HepG2 (cell line): ENCODE measurements around the gene RREB1. TPM values are rescaled to one million over a fixed set of nuclear protein-coding genes. Genes with fewer than 3 reads are reported as not detected.

ENCODE experiments used
- ATAC-seq: fragments of 200-7000 bp; cut with Tn5 transposase; 3 replicates; pipeline ENCODE4 v1.9.1; 2020; ENCODE audit warnings: mild to moderate bottlenecking, moderate library complexity
- BruUV-seq: library from RNA; stranded (reverse); fragments of 400-500 nt; replicated peaks from 2 replicates; lab custom pipeline; 2021; lab: Mats Ljungman, UMichigan
- CTCF ChIA-PET: fragments of 300-600 bp; formaldehyde crosslinking; extraction: SDS; loops from one replicate; lab custom pipeline; 2021; ENCODE audit warnings: low total read pairs, inconsistent platforms, low intra/inter-chr PET ratio; lab: Yijun Ruan, JAX
- POLR2A ChIA-PET: fragments of 350-600 bp; sonication (Branson Sonifier 250); formaldehyde crosslinking; loops from one replicate; lab custom pipeline; 2020; ENCODE audit warnings: antibody characterized with exemption, inconsistent platforms; lab: Yijun Ruan, JAX
- DNase-seq: peaks from one replicate; pipeline ENCODE4 v3.0.0-alpha.2; 2015; ENCODE audit warnings: low spot score
- FAIRE-seq: peaks from 3 replicates; lab custom pipeline; 2011; peaks lifted over from hg19 to GRCh38; lab: Jason Lieb, UNC
- H2AFZ ChIP-seq: one replicate; pipeline ENCODE4 v1.6.1; 2011; ENCODE audit warnings: low read length, inconsistent platforms
- H3K27ac ChIP-seq: fragments of 300-600 bp; 3 replicates; pipeline ENCODE4 v1.8.0; 2011; ENCODE audit warnings: mixed run types, mild to moderate bottlenecking, mixed read lengths, low read length, inconsistent platforms; ENCODE audit not compliant: insufficient read depth; ENCODE audit errors: extremely low read length
- H3K27me3 ChIP-seq, 2 experiments: fragments of 200-600 bp in 1 of 2; 2 replicates in 1 of 2; 3 replicates in 1 of 2; pipeline versions ENCODE4 v1.6.0 to v1.8.0; 2011; ENCODE audit warnings: low read length in 2 of 2, mild to moderate bottlenecking in 2 of 2, moderate library complexity in 2 of 2, inconsistent platforms in 1 of 2; ENCODE audit not compliant: insufficient read depth in 2 of 2, control insufficient read depth in 1 of 2
- H3K36me3 ChIP-seq, 2 experiments: fragments of 200-600 bp in 1 of 2; replicated peaks in 1 of 2; 2 replicates in 1 of 2; 3 replicates in 1 of 2; pipeline versions ENCODE4 v1.5.1 to v1.8.0; 2011; ENCODE audit warnings: low read length in 2 of 2, inconsistent platforms in 1 of 2; ENCODE audit not compliant: insufficient read depth in 2 of 2, control insufficient read depth in 1 of 2
- H3K4me1 ChIP-seq: 2 replicates; pipeline ENCODE4 v1.5.1; 2012; ENCODE audit warnings: low read length, inconsistent platforms; ENCODE audit not compliant: insufficient read depth
- H3K4me2 ChIP-seq: 2 replicates; pipeline ENCODE4 v1.6.0; 2011; ENCODE audit warnings: low read depth, low read length, inconsistent platforms
- H3K4me3 ChIP-seq, 3 experiments: fragments of 200-600 bp in 1 of 3; sonication (generic), shearing (Covaris generic) in 1 of 3; replicated peaks in 1 of 3; 2 replicates each; pipeline ENCODE4 v1.5.1; 2011 to 2016; ENCODE audit warnings: low read length in 3 of 3, inconsistent platforms in 2 of 3, low read depth in 2 of 3, mild to moderate bottlenecking in 2 of 3, control low read depth in 1 of 3, mixed read lengths in 1 of 3; ENCODE audit not compliant: insufficient read depth in 1 of 3
- H3K79me2 ChIP-seq: one replicate; pipeline ENCODE4 v1.6.1; 2011; ENCODE audit warnings: low read length, inconsistent platforms; ENCODE audit not compliant: insufficient read depth
- H3K9ac ChIP-seq: 2 replicates; pipeline ENCODE4 v1.6.0; 2011; ENCODE audit warnings: mild to moderate bottlenecking, low read depth, low read length, inconsistent platforms; ENCODE audit not compliant: insufficient read depth
- H3K9me3 ChIP-seq: 2 replicates; pipeline ENCODE4 v1.5.1; 2012; ENCODE audit warnings: mild to moderate bottlenecking, low read length
- H4K20me1 ChIP-seq: 2 replicates; pipeline ENCODE4 v1.6.0; 2011; ENCODE audit warnings: inconsistent platforms, mild to moderate bottlenecking, low read length, moderate library complexity; ENCODE audit not compliant: insufficient read depth
- KLF13 ChIP-seq: sonication (generic); formaldehyde crosslinking; IDR thresholded peaks from 2 replicates; pipeline ENCODE4 v1.4.0; 2020; ENCODE audit warnings: mild to moderate bottlenecking, missing genetic modification reagents
- MEIS1 ChIP-seq: sonication (generic); formaldehyde crosslinking; IDR thresholded peaks from 2 replicates; pipeline ENCODE4 v1.9.0; 2021; ENCODE audit warnings: mild to moderate bottlenecking, missing genetic modification reagents, moderate library complexity, borderline replicate concordance
- RAD51 ChIP-seq: fragments of 450-650 bp; IDR thresholded peaks from 2 replicates; pipeline ENCODE4 v1.6.1; 2016; ENCODE audit warnings: borderline replicate concordance
- ZNF335 ChIP-seq: sonication (generic); formaldehyde crosslinking; IDR thresholded peaks from 2 replicates; pipeline ENCODE4 v1.4.0; 2020; ENCODE audit warnings: missing genetic modification reagents
- ZNF777 ChIP-seq: sonication (generic); formaldehyde crosslinking; IDR thresholded peaks from 2 replicates; pipeline ENCODE4 v1.4.0; 2020; ENCODE audit warnings: missing genetic modification reagents
- WGBS: methylation state at CpG from one replicate; pipeline ENCODE4 v1.1.6; 2017; ENCODE audit warnings: low lambda C conversion rate; 5-methylcytosine and 5-hydroxymethylcytosine counted together
- in situ Hi-C: cut with HindIII; loops from 2 replicates; pipeline ENCODE4 v1.10.0; 2017; ENCODE audit warnings: low pct_unique_long_range_greater_than_20kb; ENCODE audit not compliant: extremely low pct_ligation_motif_present
- intact Hi-C: fragments of 100-400 bp; cut with micrococcal nuclease; formaldehyde crosslinking; loops from one replicate; pipeline ENCODE4 v1.10.0; 2022; ENCODE audit not compliant: unreplicated experiment
- polyA plus RNA-seq, 8 experiments: library from polyadenylated mRNA; depleted of rRNA in 3 of 8; stranded (reverse) in 7 of 8; unstranded in 1 of 8; fragments of >200 nt; fragmentation: Illumina TruSeq in 4 of 8; extraction: Trizol in 4 of 8; gene quantifications; 2 replicates each; pipeline versions ENCODE4 v1.2.1 to v1.2.3, GENCODE V29; 2011 to 2016; ENCODE audit warnings: low read depth in 4 of 8, missing spikeins in 1 of 8, mixed read lengths in 1 of 8; ENCODE audit not compliant: insufficient read depth in 1 of 8
- total RNA-seq, 5 experiments: library from RNA; depleted of rRNA; stranded (reverse); fragments of >200 nt; fragmentation: Illumina TruSeq; extraction: Trizol; gene quantifications; 2 replicates each; pipeline ENCODE4 v1.2.3, GENCODE V29; 2016; ENCODE audit warnings: low read depth in 1 of 5
- TF ChIP-seq, protein P1 (sequence below): sonication (generic); formaldehyde crosslinking; IDR thresholded peaks from 2 replicates; pipeline ENCODE4 v1.5.0; 2020; ENCODE audit warnings: missing genetic modification reagents
- TF ChIP-seq, protein P2 (sequence below): IDR thresholded peaks from 2 replicates; pipeline ENCODE4 v1.4.0; 2020; ENCODE audit warnings: mild to moderate bottlenecking, missing genetic modification reagents
- TF ChIP-seq, protein P3 (sequence below): sonication (generic); formaldehyde crosslinking; IDR thresholded peaks from 2 replicates; pipeline ENCODE4 v1.4.0; 2020; ENCODE audit warnings: missing genetic modification reagents, mild to moderate bottlenecking, borderline replicate concordance
- TF ChIP-seq, protein P4 (sequence below): sonication (generic); formaldehyde crosslinking; IDR thresholded peaks from 2 replicates; pipeline ENCODE4 v1.8.0; 2022; ENCODE audit warnings: missing genetic modification reagents, mild to moderate bottlenecking, inconsistent platforms, borderline replicate concordance

Gene RREB1
- total and polyA plus RNA-seq, 2 of the 13 experiments (the other 11 are each of a cell fraction or from before 2014, with no cell fraction given): 6.1 to 23.2 TPM

DNA sequence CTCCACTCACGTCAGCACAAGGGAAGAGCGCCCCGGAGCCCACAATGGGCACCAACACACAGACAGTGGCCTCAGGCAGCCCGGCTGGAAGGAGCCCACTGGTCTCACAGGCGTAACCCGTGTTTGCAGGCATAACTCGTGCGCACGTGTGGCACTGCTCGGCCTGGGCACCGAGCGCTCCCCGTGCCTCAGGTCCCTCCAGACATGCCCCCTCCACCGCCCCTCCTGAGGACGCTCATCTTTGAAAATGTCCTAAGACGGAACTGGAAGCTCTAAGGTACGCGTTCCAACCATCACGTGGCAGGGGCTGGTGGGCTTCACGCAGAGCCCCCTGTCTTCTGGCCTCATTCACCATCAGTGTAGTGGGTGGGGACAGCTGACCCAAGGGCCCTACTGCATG is 160.6 kb downstream of the RREB1 start:
- no peak overlapping the region for H3K27ac ChIP-seq
- peaks cover 53% of the 10 kb centered on the region for H3K4me1 ChIP-seq
- 95% methylated on average over 16 of the region's 20 CpGs for WGBS
- no TSS peak for BruUV-seq
- no peak overlapping the region for H3K4me2 ChIP-seq
- no peak overlapping the region for H3K4me3 ChIP-seq
- H3K9ac ChIP-seq: no peak overlapping the region
- in situ Hi-C loops: no loop called here
- H2AFZ ChIP-seq: no peak overlapping the region
- no peaks in the 10 kb centered on the region for H3K36me3 ChIP-seq
- intact Hi-C loops: no loop called here
- ChIA-PET CTCF (no interaction called here), POLR2A (no interaction called here)
- TF ChIP-seq, protein P1, sequence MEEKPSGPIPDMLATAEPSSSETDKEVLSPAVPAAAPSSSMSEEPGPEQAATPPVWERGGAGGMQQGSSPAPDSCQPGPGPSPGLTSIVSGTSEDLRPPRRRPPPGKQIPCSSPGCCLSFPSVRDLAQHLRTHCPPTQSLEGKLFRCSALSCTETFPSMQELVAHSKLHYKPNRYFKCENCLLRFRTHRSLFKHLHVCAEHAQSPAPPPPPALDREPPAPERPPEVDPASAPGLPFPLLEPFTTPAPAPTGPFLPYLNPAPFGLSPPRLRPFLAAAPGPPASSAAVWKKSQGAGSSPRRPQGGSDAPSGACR (CRISPR knock-in tag): no peak
- TF ChIP-seq ZNF335 (CRISPR knock-in tag): no peak
- TF ChIP-seq ZNF777 (CRISPR knock-in tag): no peak
- TF ChIP-seq KLF13 (CRISPR knock-in tag): 0 out of 2 replicates have a peak, but pooled peaks have one; percentile 63
- TF ChIP-seq MEIS1 (CRISPR knock-in tag): no peak
- TF ChIP-seq, protein P2, sequence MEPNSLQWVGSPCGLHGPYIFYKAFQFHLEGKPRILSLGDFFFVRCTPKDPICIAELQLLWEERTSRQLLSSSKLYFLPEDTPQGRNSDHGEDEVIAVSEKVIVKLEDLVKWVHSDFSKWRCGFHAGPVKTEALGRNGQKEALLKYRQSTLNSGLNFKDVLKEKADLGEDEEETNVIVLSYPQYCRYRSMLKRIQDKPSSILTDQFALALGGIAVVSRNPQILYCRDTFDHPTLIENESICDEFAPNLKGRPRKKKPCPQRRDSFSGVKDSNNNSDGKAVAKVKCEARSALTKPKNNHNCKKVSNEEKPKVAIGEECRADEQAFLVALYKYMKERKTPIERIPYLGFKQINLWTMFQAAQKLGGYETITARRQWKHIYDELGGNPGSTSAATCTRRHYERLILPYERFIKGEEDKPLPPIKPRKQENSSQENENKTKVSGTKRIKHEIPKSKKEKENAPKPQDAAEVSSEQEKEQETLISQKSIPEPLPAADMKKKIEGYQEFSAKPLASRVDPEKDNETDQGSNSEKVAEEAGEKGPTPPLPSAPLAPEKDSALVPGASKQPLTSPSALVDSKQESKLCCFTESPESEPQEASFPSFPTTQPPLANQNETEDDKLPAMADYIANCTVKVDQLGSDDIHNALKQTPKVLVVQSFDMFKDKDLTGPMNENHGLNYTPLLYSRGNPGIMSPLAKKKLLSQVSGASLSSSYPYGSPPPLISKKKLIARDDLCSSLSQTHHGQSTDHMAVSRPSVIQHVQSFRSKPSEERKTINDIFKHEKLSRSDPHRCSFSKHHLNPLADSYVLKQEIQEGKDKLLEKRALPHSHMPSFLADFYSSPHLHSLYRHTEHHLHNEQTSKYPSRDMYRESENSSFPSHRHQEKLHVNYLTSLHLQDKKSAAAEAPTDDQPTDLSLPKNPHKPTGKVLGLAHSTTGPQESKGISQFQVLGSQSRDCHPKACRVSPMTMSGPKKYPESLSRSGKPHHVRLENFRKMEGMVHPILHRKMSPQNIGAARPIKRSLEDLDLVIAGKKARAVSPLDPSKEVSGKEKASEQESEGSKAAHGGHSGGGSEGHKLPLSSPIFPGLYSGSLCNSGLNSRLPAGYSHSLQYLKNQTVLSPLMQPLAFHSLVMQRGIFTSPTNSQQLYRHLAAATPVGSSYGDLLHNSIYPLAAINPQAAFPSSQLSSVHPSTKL (CRISPR knock-in tag): no peak
- TF ChIP-seq, protein P3, sequence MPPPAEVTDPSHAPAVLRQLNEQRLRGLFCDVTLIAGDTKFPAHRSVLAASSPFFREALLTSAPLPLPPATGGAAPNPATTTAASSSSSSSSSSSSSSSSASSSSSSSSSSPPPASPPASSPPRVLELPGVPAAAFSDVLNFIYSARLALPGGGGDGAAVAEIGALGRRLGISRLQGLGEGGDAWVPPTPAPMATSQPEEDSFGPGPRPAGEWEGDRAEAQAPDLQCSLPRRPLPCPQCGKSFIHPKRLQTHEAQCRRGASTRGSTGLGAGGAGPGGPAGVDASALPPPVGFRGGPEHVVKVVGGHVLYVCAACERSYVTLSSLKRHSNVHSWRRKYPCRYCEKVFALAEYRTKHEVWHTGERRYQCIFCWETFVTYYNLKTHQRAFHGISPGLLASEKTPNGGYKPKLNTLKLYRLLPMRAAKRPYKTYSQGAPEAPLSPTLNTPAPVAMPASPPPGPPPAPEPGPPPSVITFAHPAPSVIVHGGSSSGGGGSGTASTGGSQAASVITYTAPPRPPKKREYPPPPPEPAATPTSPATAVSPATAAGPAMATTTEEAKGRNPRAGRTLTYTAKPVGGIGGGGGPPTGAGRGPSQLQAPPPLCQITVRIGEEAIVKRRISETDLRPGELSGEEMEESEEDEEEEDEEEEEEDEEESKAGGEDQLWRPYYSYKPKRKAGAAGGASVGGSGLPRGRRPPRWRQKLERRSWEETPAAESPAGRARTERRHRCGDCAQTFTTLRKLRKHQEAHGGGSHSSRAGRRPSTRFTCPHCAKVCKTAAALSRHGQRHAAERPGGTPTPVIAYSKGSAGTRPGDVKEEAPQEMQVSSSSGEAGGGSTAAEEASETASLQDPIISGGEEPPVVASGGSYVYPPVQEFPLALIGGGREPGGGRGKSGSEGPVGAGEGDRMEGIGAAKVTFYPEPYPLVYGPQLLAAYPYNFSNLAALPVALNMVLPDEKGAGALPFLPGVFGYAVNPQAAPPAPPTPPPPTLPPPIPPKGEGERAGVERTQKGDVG (CRISPR knock-in tag): 0 out of 2 replicates have a peak, but pooled peaks have one; percentile 15
- TF ChIP-seq, protein P4, sequence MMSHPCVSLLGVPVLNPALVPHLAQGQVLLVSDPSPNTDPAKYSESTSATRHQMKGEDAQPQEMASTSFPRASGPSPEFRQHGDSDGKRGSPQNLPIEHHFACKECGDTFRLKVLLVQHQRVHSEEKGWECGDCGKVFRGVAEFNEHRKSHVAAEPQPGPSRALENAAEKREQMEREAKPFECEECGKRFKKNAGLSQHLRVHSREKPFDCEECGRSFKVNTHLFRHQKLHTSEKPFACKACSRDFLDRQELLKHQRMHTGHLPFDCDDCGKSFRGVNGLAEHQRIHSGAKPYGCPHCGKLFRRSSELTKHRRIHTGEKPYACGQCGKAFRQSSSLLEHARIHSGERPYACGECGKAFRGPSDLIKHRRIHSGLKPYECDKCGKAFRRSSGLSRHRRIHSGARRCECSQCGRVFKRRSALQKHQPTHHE: no peak
- TF ChIP-seq RAD51: no peak
- no peaks in the 10 kb centered on the region for H3K79me2 ChIP-seq
- FAIRE-seq (no peak), DNase-seq (no peak), ATAC-seq (no peak)
- H3K9me3 ChIP-seq: no peaks in the 10 kb centered on the region
- no peaks in the 10 kb centered on the region for H3K27me3 ChIP-seq
- no peaks in the 10 kb centered on the region for H4K20me1 ChIP-seq
